IMR-90 (cell line): ENCODE data around the gene TSKU. TPM values are rescaled to one million over a fixed set of nuclear protein-coding genes. Genes with fewer than 3 reads are reported as not detected.

ENCODE experiments used
- ATAC-seq: fragments of 200-7000 bp; cut with Tn5 transposase; 2 replicates; pipeline ENCODE4 v1.9.1; 2020; ENCODE audit warnings: low read depth, mild to moderate bottlenecking, moderate library complexity
- BruUV-seq: library from RNA; stranded (reverse); fragments of 400-500 nt; replicated peaks from 2 replicates; lab custom pipeline; 2021; lab: Mats Ljungman, UMichigan
- CTCF ChIA-PET: fragments of 300-600 bp; formaldehyde crosslinking; extraction: SDS; loops from one replicate; lab custom pipeline; 2021; ENCODE audit warnings: antibody characterized with exemption; lab: Yijun Ruan, JAX
- POLR2A ChIA-PET: fragments of 300-600 bp; sonication (Branson Sonifier 250); formaldehyde crosslinking; loops from one replicate; lab custom pipeline; 2022; ENCODE audit warnings: antibody characterized with exemption; ENCODE audit not compliant: unreplicated experiment; lab: Charles Lee
- DNase-seq: peaks from one replicate; pipeline ENCODE4 v3.0.0; 2013
- H2AFZ ChIP-seq: replicated peaks from 2 replicates; pipeline ENCODE3; 2013; ENCODE audit warnings: low read length, mild to moderate bottlenecking; ENCODE audit not compliant: poor library complexity
- H2AK5ac ChIP-seq: 2 replicates; pipeline ENCODE4 v1.6.1; 2013; ENCODE audit warnings: low read depth, low read length, inconsistent platforms
- H2AK9ac ChIP-seq: replicated peaks from 2 replicates; pipeline ENCODE3; 2013; ENCODE audit warnings: mild to moderate bottlenecking, low read depth, low read length, moderate library complexity; ENCODE audit not compliant: poor library complexity
- H2BK120ac ChIP-seq: 2 replicates; pipeline ENCODE4 v1.6.1; 2013; ENCODE audit warnings: low read depth, low read length, inconsistent platforms
- H2BK15ac ChIP-seq: 3 replicates; pipeline ENCODE4 v1.6.1; 2013; ENCODE audit warnings: low read depth, low read length, inconsistent platforms
- H2BK20ac ChIP-seq: 2 replicates; pipeline ENCODE4 v1.6.1; 2013; ENCODE audit warnings: low read depth, mild to moderate bottlenecking, inconsistent platforms, low read length, moderate library complexity
- H2BK5ac ChIP-seq: 2 replicates; pipeline ENCODE4 v1.6.1; 2013; ENCODE audit warnings: mild to moderate bottlenecking, low read depth, low read length, inconsistent platforms; ENCODE audit not compliant: poor library complexity, severe bottlenecking
- H3K14ac ChIP-seq: replicated peaks from 2 replicates; pipeline ENCODE4 v1.6.1; 2013; ENCODE audit warnings: low read depth, low read length, inconsistent platforms
- H3K18ac ChIP-seq: 2 replicates; pipeline ENCODE4 v1.6.1; 2013; ENCODE audit warnings: low read depth, low read length, control low read depth
- H3K23ac ChIP-seq: 2 replicates; pipeline ENCODE4 v1.6.1; 2013; ENCODE audit warnings: low read depth, low read length, inconsistent platforms
- H3K27ac ChIP-seq: 2 replicates; pipeline ENCODE4 v1.5.1; 2013; ENCODE audit warnings: mild to moderate bottlenecking, control low read depth, low read length; ENCODE audit not compliant: insufficient read depth
- H3K27me3 ChIP-seq: 2 replicates; pipeline ENCODE4 v1.6.1; 2013; ENCODE audit warnings: low read length; ENCODE audit not compliant: control insufficient read depth, insufficient read depth
- H3K36me3 ChIP-seq: 2 replicates; pipeline ENCODE4 v1.6.1; 2013; ENCODE audit warnings: low read length, mixed read lengths; ENCODE audit not compliant: control insufficient read depth, insufficient read depth
- H3K4ac ChIP-seq: 2 replicates; pipeline ENCODE4 v1.6.1; 2013; ENCODE audit warnings: low read depth, low read length, inconsistent platforms
- H3K4me1 ChIP-seq: 2 replicates; pipeline ENCODE4 v1.6.1; 2013; ENCODE audit warnings: low read length, mixed read lengths; ENCODE audit not compliant: control insufficient read depth, insufficient read depth
- H3K4me2 ChIP-seq: 2 replicates; pipeline ENCODE4 v1.6.1; 2013; ENCODE audit warnings: low read depth, mild to moderate bottlenecking, control low read depth, low read length, moderate library complexity
- H3K4me3 ChIP-seq: 2 replicates; pipeline ENCODE4 v1.5.1; 2013; ENCODE audit warnings: low read depth, mild to moderate bottlenecking, control low read depth, low read length, moderate library complexity; ENCODE audit not compliant: insufficient read depth
- H3K56ac ChIP-seq: 2 replicates; pipeline ENCODE4 v1.6.1; 2013; ENCODE audit warnings: low read length, inconsistent platforms; ENCODE audit not compliant: insufficient read depth; ENCODE audit errors: extremely low read depth
- H3K79me1 ChIP-seq, 2 experiments: 2 replicates each; pipeline ENCODE4 v1.6.1; 2013; ENCODE audit warnings: low read length in 2 of 2, inconsistent platforms in 1 of 2, low read depth in 1 of 2
- H3K9ac ChIP-seq: 2 replicates; pipeline ENCODE4 v1.6.1; 2013; ENCODE audit warnings: low read depth, low read length, control low read depth
- H3K9me1 ChIP-seq: 2 replicates; pipeline ENCODE4 v1.6.1; 2013; ENCODE audit warnings: low read length, inconsistent platforms; ENCODE audit not compliant: insufficient read depth
- H3K9me3 ChIP-seq: 2 replicates; pipeline ENCODE4 v1.6.1; 2013; ENCODE audit warnings: low read length; ENCODE audit not compliant: control insufficient read depth, insufficient read depth
- H4K20me1 ChIP-seq: 2 replicates; pipeline ENCODE4 v1.6.1; 2013; ENCODE audit warnings: low read length, inconsistent platforms; ENCODE audit not compliant: insufficient read depth
- H4K5ac ChIP-seq: 2 replicates; pipeline ENCODE4 v1.6.1; 2013; ENCODE audit warnings: mild to moderate bottlenecking, low read depth, low read length, control low read depth
- H4K8ac ChIP-seq, 2 experiments: 2 replicates each; pipeline ENCODE4 v1.6.1; 2013; ENCODE audit warnings: low read depth in 2 of 2, low read length in 2 of 2, control low read depth in 1 of 2, inconsistent platforms in 1 of 2
- H4K91ac ChIP-seq: 2 replicates; pipeline ENCODE4 v1.6.1; 2013; ENCODE audit warnings: low read depth, low read length, inconsistent platforms; ENCODE audit not compliant: insufficient read depth
- CEBPB ChIP-seq: IDR thresholded peaks from 2 replicates; pipeline ENCODE4 v1.6.1; 2012; ENCODE audit warnings: low read depth, low read length, improper control_type of control experiment
- CHD1 ChIP-seq: IDR thresholded peaks from 2 replicates; pipeline ENCODE4 v1.6.1; 2012; ENCODE audit warnings: low read depth, low read length, improper control_type of control experiment
- CTCF ChIP-seq: conservative IDR thresholded peaks from 2 replicates; pipeline ENCODE4 v1.5.1; 2012; ENCODE audit warnings: mild to moderate bottlenecking, low read depth, low read length, improper control_type of control experiment
- FOS ChIP-seq: fragments of 150-350 bp; IDR thresholded peaks from 2 replicates; pipeline ENCODE4 v1.6.1; 2016; ENCODE audit warnings: low read depth, low read length
- MAFK ChIP-seq: IDR thresholded peaks from 2 replicates; pipeline ENCODE4 v1.6.1; 2012; ENCODE audit warnings: low read depth, low read length, improper control_type of control experiment
- MAZ ChIP-seq: IDR thresholded peaks from 2 replicates; pipeline ENCODE4 v1.6.1; 2012; ENCODE audit warnings: low read depth, mild to moderate bottlenecking, low read length, improper control_type of control experiment, moderate library complexity, borderline replicate concordance
- MXI1 ChIP-seq: IDR thresholded peaks from 2 replicates; pipeline ENCODE4 v1.6.1; 2012; ENCODE audit warnings: low read depth, mild to moderate bottlenecking, low read length, moderate library complexity, borderline replicate concordance
- NFE2L2 ChIP-seq: fragments of 150-350 bp; IDR thresholded peaks from 2 replicates; pipeline ENCODE4 v1.6.1; 2016; ENCODE audit warnings: low read depth, mild to moderate bottlenecking, low read length
- SMC3 ChIP-seq: fragments of 150-350 bp; IDR thresholded peaks from 2 replicates; pipeline ENCODE4 v1.6.1; 2016; ENCODE audit warnings: low read depth, mild to moderate bottlenecking, antibody characterized with exemption, low read length, moderate library complexity
- WGBS, 2 experiments: methylation state at CpG; one replicate each; pipeline versions ENCODE4 v1.1.5 to v1.1.7; 2013; ENCODE audit warnings: missing lambda C conversion rate in 2 of 2; ENCODE audit not compliant: insufficient read length in 1 of 2; ENCODE audit errors: extremely low coverage in 2 of 2; 5-methylcytosine and 5-hydroxymethylcytosine counted together
- dilution Hi-C: fragments of 300-500 bp; cut with HindIII; formaldehyde crosslinking; loops from one replicate; pipeline ENCODE4 v1.14.3; 2018; ENCODE audit warnings: low sequenced_read_pairs; ENCODE audit not compliant: unreplicated experiment
- in situ Hi-C: fragments of 300-500 bp; cut with MboI; formaldehyde crosslinking; loops from 3 replicates; pipeline ENCODE4 v1.14.3; 2019; ENCODE audit warnings: low sequenced_read_pairs, inconsistent platforms, mixed read lengths
- intact Hi-C: fragments of 100-400 bp; cut with micrococcal nuclease; formaldehyde crosslinking; loops from 2 replicates; pipeline ENCODE4 v1.10.0; 2022
- polyA plus RNA-seq, 3 experiments: library from polyadenylated mRNA; depleted of rRNA; stranded (reverse); fragments of >200 nt; gene quantifications; 2 replicates each; pipeline ENCODE4 v1.2.3, GENCODE V29; 2012; ENCODE audit warnings: low replicate concordance in 1 of 3
- total RNA-seq: library from RNA; depleted of rRNA; stranded (reverse); fragments of >200 nt; gene quantifications from 2 replicates; pipeline ENCODE4 v1.2.3, GENCODE V29; 2012

The TSKU gene
- total and polyA plus RNA-seq, 2 of the 4 experiments (the other 2 are of a cell fraction), result 6.8 to 26.6 TPM

- Histone ChIP-seq H3K9ac (no peak overlapping the region), H2BK120ac (no peak overlapping the region), H3K23ac (no peak overlapping the region), H2AFZ (peak overlapping the region; percentile 88), H2BK5ac (no peak overlapping the region), H3K27me3 (no peaks in the 10 kb centered on the region; the same call in 1 of the 2 replicates), H4K8ac (no peak overlapping the region), H3K56ac (no peak overlapping the region), H2AK9ac (no peak overlapping the region), H3K79me1 (no peaks in the 10 kb centered on the region), H3K4me1 (peaks cover 31% of the 10 kb centered on the region), H2BK15ac (no peak overlapping the region), H4K5ac (no peak overlapping the region), H2AK5ac (peak overlapping the region; percentile 35), H3K27ac (no peak overlapping the region), H4K91ac (no peak overlapping the region), H3K4me3 (no peak overlapping the region), H3K36me3 (no peaks in the 10 kb centered on the region), H3K9me3 (no peaks in the 10 kb centered on the region), H3K9me1 (peaks cover 22% of the 10 kb centered on the region), H3K4ac (no peak overlapping the region), H3K18ac (no peak overlapping the region), H3K14ac (no peak overlapping the region), H3K4me2 (no peak overlapping the region), H2BK20ac (no peak overlapping the region), H4K20me1 (peaks cover 10% of the 10 kb centered on the region; the same call in 1 of the 2 replicates)
- ATAC-seq (no peak), DNase-seq (no peak)
- TF ChIP-seq SMC3, result no peak
- no peak for TF ChIP-seq MAZ
- no peak for TF ChIP-seq CTCF
- TF ChIP-seq MAFK, result no peak
- TF ChIP-seq CHD1, result no peak
- TF ChIP-seq CEBPB, result no peak
- TF ChIP-seq MXI1, result no peak
- TF ChIP-seq FOS, result no peak
- no peak for TF ChIP-seq NFE2L2
- WGBS, 2 experiments, result 61% methylated on average over 2 of the region's 3 CpGs; no CpG with 5 or more reads in 1 of the 2 experiments
- no TSS peak for BruUV-seq
- in situ Hi-C loops, result no loop called here
- intact Hi-C loops, result no loop called here
- ChIA-PET POLR2A (no interaction called here), CTCF (no interaction called here)
- dilution Hi-C loops, result no loop called here
These were observed 23.6 kb downstream of the TSKU start for GRCh38 chr11:76806608-76807205.
